ACC112 (cell line): ENCODE data around the gene RAD51.
A peak's percentile ranks its signal among the peaks of the same experiment; 100 is the strongest.

Experiments used
- H2AFZ ChIP-seq: fragments of 200-600 bp; sonication (generic); one replicate; pipeline ENCODE4 v1.6.0; 2017; ENCODE audit warnings: antibody characterized with exemption, low read length; ENCODE audit not compliant: unreplicated experiment
- H3K27ac ChIP-seq: fragments of 200-600 bp; sonication (generic); 2 replicates; pipeline ENCODE4 v1.5.1; 2014; ENCODE audit warnings: low read depth, mild to moderate bottlenecking, antibody characterized with exemption, low read length, moderate library complexity
- H3K27me3 ChIP-seq: fragments of 200-600 bp; sonication (generic); 2 replicates; pipeline ENCODE4 v1.6.1; 2014; ENCODE audit warnings: mild to moderate bottlenecking, antibody characterized with exemption, low read length, moderate library complexity, mixed read lengths; ENCODE audit not compliant: insufficient read depth
- H3K36me3 ChIP-seq: fragments of 200-600 bp; sonication (generic); 2 replicates; pipeline ENCODE4 v1.6.1; 2016; ENCODE audit warnings: mild to moderate bottlenecking, antibody characterized with exemption, low read length, moderate library complexity, mixed read lengths; ENCODE audit not compliant: insufficient read depth
- H3K4me1 ChIP-seq: fragments of 200-600 bp; sonication (generic); one replicate; pipeline ENCODE4 v1.6.1; 2016; ENCODE audit warnings: low read length, mixed read lengths; ENCODE audit not compliant: insufficient read depth, unreplicated experiment, control insufficient read depth
- H3K4me3 ChIP-seq: fragments of 200-600 bp; sonication (generic); 2 replicates; pipeline ENCODE4 v1.5.1; 2014; ENCODE audit warnings: mild to moderate bottlenecking, low read depth, low read length
- H3K79me2 ChIP-seq: fragments of 200-600 bp; sonication (generic); one replicate; pipeline ENCODE4 v1.6.0; 2016; ENCODE audit warnings: low read length; ENCODE audit not compliant: control insufficient read depth, unreplicated experiment, insufficient read depth

RAD51 gene

GRCh38 chr15:40769274-40770146, 74.5 kb downstream of the RAD51 start, which contains the start of gene C15orf62:
TSS of gene C15orf62 (plus strand) at chr15:40769980. CDS start at chr15:40770496, 516 bp downstream.
- H3K36me3 ChIP-seq: peaks cover 11% of the 10 kb centered on the region; the same call in 1 of the 2 replicates
- no peak within 1 kb of the TSS for H3K4me3 ChIP-seq
- H3K4me1 ChIP-seq: peaks cover 44% of the 10 kb centered on the region
- H3K27ac ChIP-seq: no peak within 1 kb of the TSS
- no peaks in the 10 kb centered on the region for H3K79me2 ChIP-seq
- H3K27me3 ChIP-seq: no peaks in the 10 kb centered on the region
- H2AFZ ChIP-seq: no peak within 1 kb of the TSS

GRCh38 chr15:40770147-40770721, 75.3 kb downstream of the RAD51 start:
- no peak overlapping the region for H3K27ac ChIP-seq
- H3K36me3 ChIP-seq: peaks cover 14% of the 10 kb centered on the region; the same call in 1 of the 2 replicates
- no peaks in the 10 kb centered on the region for H3K79me2 ChIP-seq
- no peak overlapping the region for H2AFZ ChIP-seq
- H3K4me3 ChIP-seq: no peak overlapping the region
- peaks cover 37% of the 10 kb centered on the region for H3K4me1 ChIP-seq
- no peaks in the 10 kb centered on the region for H3K27me3 ChIP-seq

- Histone ChIP-seq H3K79me2 (no peaks in the 10 kb centered on the region), H3K36me3 (peaks cover 14% of the 10 kb centered on the region; the same call in 1 of the 2 replicates), H2AFZ (no peak overlapping the region), H3K27ac (no peak overlapping the region), H3K4me1 (peaks cover 28% of the 10 kb centered on the region), H3K27me3 (no peaks in the 10 kb centered on the region), H3K4me3 (no peak overlapping the region)
Measured at GRCh38 chr15:40771242-40771641, 76.3 kb downstream of the RAD51 start.

- Histone ChIP-seq H3K27me3 (no peaks in the 10 kb centered on the region), H3K4me3 (no peak overlapping the region), H3K36me3 (peaks cover 14% of the 10 kb centered on the region; the same call in 1 of the 2 replicates), H3K79me2 (no peaks in the 10 kb centered on the region), H2AFZ (no peak overlapping the region), H3K27ac (no peak overlapping the region), H3K4me1 (peaks cover 29% of the 10 kb centered on the region)
Measured at GRCh38 chr15:40772014-40772413, 77.0 kb downstream of the RAD51 start.

GRCh38 chr15:40773496-40773895, 78.5 kb downstream of the RAD51 start:
- H3K36me3 ChIP-seq: peaks cover 14% of the 10 kb centered on the region; the same call in 1 of the 2 replicates
- H3K27ac ChIP-seq: no peak overlapping the region
- H3K4me3 ChIP-seq: no peak overlapping the region
- H2AFZ ChIP-seq: no peak overlapping the region
- no peaks in the 10 kb centered on the region for H3K27me3 ChIP-seq
- H3K79me2 ChIP-seq: no peaks in the 10 kb centered on the region
- peaks cover 24% of the 10 kb centered on the region for H3K4me1 ChIP-seq

GRCh38 chr15:40773902-40774301, 78.9 kb downstream of the RAD51 start:
- peaks cover 20% of the 10 kb centered on the region for H3K4me1 ChIP-seq
- H3K4me3 ChIP-seq: no peak overlapping the region
- no peaks in the 10 kb centered on the region for H3K27me3 ChIP-seq
- peaks cover 14% of the 10 kb centered on the region; the same call in 1 of the 2 replicates for H3K36me3 ChIP-seq
- no peak overlapping the region for H2AFZ ChIP-seq
- H3K27ac ChIP-seq: no peak overlapping the region
- H3K79me2 ChIP-seq: no peaks in the 10 kb centered on the region

- Histone ChIP-seq H3K36me3 (peaks cover 14% of the 10 kb centered on the region; the same call in 1 of the 2 replicates), H3K27ac (no peak overlapping the region), H3K4me1 (peaks cover 12% of the 10 kb centered on the region), H3K4me3 (no peak overlapping the region), H3K79me2 (no peaks in the 10 kb centered on the region), H3K27me3 (no peaks in the 10 kb centered on the region), H2AFZ (no peak overlapping the region)
Measured at GRCh38 chr15:40775007-40775406, 80.0 kb downstream of the RAD51 start.

- Histone ChIP-seq H3K79me2 (no peaks in the 10 kb centered on the region), H2AFZ (no peak overlapping the region), H3K4me1 (peaks cover 9% of the 10 kb centered on the region), H3K27me3 (no peaks in the 10 kb centered on the region), H3K27ac (no peak overlapping the region), H3K4me3 (no peak overlapping the region), H3K36me3 (peaks cover 14% of the 10 kb centered on the region; the same call in 1 of the 2 replicates)
Measured at GRCh38 chr15:40775740-40776536, 81.0 kb downstream of the RAD51 start.

- Histone ChIP-seq H3K27ac (0 out of 2 replicates have a peak overlapping the region, but pooled peaks have one; percentile 26), H3K27me3 (no peaks in the 10 kb centered on the region), H3K4me1 (peaks cover 9% of the 10 kb centered on the region), H3K36me3 (peaks cover 14% of the 10 kb centered on the region; the same call in 1 of the 2 replicates), H3K4me3 (no peak overlapping the region), H2AFZ (no peak overlapping the region), H3K79me2 (no peaks in the 10 kb centered on the region)
Measured at GRCh38 chr15:40776537-40777141, 81.7 kb downstream of the RAD51 start.
